Measurements from ENCODE around the gene BBS2. TPM values are rescaled to one million over a fixed set of nuclear protein-coding genes. Genes with fewer than 3 reads are reported as not detected.

BBS2 gene
- total and polyA plus RNA-seq, 2 of the 13 experiments (the other 11 are each of a cell fraction or from before 2014, with no cell fraction given): 59.7 to 68.3 TPM

DNA sequence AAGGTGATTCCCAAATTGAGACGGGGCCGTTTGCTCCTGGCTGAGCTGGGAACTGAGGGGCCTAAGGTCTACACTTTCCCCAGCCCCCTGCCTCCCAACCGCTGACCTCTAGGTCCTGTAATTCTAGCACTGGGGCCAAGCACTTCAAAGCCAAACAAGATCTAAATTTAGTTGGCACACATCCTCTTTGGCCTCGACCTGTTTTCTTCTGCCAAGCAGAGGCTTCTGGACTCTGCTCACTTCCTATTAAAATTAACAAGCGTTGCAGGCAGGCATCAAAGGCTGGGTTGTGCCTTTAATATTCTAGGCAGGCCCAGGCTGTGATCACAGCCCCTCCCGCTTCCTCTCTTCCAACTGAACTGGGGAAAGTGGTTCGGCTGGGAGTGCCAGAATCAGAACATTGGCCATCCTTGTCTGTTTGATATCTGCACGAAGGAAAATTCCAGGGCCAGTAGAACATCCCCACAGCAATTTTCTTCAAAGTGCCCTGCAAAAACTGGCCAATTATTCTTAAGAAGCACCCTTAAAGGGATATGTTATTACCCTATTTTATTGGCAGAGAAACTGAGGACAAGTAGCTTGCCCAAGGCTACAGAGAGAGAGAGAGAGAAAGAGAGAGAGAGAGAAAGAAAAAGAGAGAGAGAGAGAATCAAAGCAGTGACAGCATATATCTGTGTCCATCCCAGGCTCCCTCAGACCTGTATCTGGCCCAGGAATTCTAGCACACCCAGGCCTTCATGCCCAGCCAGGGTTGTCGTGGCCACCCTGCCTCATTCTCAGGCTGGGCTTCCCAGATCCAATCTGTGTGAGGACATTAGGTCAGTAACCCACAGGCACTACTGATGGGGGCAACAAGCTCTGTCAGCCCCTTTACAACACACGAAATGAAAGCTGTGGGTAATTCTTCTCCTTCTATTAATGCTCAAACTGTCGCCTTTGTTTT lies 32.2 kb upstream of the BBS2 start (continued):
- TF ChIP-seq, protein P1, sequence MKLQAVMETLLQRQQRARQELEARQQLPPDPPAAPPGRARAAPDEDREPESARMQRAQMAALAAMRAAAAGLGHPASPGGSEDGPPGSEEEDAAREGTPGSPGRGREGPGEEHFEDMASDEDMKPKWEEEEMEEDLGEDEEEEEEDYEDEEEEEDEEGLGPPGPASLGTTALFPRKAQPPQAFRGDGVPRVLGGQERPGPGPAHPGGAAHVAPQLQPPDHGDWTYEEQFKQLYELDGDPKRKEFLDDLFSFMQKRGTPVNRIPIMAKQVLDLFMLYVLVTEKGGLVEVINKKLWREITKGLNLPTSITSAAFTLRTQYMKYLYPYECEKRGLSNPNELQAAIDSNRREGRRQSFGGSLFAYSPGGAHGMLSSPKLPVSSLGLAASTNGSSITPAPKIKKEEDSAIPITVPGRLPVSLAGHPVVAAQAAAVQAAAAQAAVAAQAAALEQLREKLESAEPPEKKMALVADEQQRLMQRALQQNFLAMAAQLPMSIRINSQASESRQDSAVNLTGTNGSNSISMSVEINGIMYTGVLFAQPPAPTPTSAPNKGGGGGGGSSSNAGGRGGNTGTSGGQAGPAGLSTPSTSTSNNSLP (IDR thresholded peaks at IDR 0.05; ENCODE audit: low read depth, low read length): peak; percentile 84
- TF ChIP-seq ZNF674 (CRISPR knock-in tag; IDR thresholded peaks at IDR 0.05; ENCODE audit: low read depth) (no peak), RFXAP (CRISPR knock-in tag; IDR thresholded peaks at IDR 0.05; ENCODE audit: borderline replicate concordance) (no peak), ZSCAN22 (CRISPR knock-in tag; IDR thresholded peaks at IDR 0.05) (no peak), RAD21 (CRISPR knock-in tag; IDR thresholded peaks at IDR 0.05) (no peak), RFX3 (CRISPR knock-in tag; IDR thresholded peaks at IDR 0.05) (no peak), KLF6 (CRISPR knock-in tag; IDR thresholded peaks at IDR 0.05) (no peak), GATA4 (IDR thresholded peaks at IDR 0.05; ENCODE audit: borderline replicate concordance, low read depth) (peak; percentile 78; the same call in 1 of the 2 replicates), ZNF746 (CRISPR knock-in tag; IDR thresholded peaks at IDR 0.05) (no peak)
- TF ChIP-seq, protein P2, sequence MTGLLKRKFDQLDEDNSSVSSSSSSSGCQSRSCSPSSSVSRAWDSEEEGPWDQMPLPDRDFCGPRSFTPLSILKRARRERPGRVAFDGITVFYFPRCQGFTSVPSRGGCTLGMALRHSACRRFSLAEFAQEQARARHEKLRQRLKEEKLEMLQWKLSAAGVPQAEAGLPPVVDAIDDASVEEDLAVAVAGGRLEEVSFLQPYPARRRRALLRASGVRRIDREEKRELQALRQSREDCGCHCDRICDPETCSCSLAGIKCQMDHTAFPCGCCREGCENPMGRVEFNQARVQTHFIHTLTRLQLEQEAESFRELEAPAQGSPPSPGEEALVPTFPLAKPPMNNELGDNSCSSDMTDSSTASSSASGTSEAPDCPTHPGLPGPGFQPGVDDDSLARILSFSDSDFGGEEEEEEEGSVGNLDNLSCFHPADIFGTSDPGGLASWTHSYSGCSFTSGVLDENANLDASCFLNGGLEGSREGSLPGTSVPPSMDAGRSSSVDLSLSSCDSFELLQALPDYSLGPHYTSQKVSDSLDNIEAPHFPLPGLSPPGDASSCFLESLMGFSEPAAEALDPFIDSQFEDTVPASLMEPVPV (CRISPR knock-in tag; IDR thresholded peaks at IDR 0.05): 0 out of 2 replicates have a peak, but pooled peaks have one; percentile 51
- TF ChIP-seq, protein P3, sequence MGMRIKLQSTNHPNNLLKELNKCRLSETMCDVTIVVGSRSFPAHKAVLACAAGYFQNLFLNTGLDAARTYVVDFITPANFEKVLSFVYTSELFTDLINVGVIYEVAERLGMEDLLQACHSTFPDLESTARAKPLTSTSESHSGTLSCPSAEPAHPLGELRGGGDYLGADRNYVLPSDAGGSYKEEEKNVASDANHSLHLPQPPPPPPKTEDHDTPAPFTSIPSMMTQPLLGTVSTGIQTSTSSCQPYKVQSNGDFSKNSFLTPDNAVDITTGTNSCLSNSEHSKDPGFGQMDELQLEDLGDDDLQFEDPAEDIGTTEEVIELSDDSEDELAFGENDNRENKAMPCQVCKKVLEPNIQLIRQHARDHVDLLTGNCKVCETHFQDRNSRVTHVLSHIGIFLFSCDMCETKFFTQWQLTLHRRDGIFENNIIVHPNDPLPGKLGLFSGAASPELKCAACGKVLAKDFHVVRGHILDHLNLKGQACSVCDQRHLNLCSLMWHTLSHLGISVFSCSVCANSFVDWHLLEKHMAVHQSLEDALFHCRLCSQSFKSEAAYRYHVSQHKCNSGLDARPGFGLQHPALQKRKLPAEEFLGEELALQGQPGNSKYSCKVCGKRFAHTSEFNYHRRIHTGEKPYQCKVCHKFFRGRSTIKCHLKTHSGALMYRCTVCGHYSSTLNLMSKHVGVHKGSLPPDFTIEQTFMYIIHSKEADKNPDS (CRISPR knock-in tag; IDR thresholded peaks at IDR 0.05): no peak
- TF ChIP-seq, protein P4, sequence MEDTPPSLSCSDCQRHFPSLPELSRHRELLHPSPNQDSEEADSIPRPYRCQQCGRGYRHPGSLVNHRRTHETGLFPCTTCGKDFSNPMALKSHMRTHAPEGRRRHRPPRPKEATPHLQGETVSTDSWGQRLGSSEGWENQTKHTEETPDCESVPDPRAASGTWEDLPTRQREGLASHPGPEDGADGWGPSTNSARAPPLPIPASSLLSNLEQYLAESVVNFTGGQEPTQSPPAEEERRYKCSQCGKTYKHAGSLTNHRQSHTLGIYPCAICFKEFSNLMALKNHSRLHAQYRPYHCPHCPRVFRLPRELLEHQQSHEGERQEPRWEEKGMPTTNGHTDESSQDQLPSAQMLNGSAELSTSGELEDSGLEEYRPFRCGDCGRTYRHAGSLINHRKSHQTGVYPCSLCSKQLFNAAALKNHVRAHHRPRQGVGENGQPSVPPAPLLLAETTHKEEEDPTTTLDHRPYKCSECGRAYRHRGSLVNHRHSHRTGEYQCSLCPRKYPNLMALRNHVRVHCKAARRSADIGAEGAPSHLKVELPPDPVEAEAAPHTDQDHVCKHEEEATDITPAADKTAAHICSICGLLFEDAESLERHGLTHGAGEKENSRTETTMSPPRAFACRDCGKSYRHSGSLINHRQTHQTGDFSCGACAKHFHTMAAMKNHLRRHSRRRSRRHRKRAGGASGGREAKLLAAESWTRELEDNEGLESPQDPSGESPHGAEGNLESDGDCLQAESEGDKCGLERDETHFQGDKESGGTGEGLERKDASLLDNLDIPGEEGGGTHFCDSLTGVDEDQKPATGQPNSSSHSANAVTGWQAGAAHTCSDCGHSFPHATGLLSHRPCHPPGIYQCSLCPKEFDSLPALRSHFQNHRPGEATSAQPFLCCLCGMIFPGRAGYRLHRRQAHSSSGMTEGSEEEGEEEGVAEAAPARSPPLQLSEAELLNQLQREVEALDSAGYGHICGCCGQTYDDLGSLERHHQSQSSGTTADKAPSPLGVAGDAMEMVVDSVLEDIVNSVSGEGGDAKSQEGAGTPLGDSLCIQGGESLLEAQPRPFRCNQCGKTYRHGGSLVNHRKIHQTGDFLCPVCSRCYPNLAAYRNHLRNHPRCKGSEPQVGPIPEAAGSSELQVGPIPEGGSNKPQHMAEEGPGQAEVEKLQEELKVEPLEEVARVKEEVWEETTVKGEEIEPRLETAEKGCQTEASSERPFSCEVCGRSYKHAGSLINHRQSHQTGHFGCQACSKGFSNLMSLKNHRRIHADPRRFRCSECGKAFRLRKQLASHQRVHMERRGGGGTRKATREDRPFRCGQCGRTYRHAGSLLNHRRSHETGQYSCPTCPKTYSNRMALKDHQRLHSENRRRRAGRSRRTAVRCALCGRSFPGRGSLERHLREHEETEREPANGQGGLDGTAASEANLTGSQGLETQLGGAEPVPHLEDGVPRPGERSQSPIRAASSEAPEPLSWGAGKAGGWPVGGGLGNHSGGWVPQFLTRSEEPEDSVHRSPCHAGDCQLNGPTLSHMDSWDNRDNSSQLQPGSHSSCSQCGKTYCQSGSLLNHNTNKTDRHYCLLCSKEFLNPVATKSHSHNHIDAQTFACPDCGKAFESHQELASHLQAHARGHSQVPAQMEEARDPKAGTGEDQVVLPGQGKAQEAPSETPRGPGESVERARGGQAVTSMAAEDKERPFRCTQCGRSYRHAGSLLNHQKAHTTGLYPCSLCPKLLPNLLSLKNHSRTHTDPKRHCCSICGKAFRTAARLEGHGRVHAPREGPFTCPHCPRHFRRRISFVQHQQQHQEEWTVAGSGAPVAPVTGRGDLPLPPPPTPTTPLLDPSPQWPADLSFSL (CRISPR knock-in tag; IDR thresholded peaks at IDR 0.05): no peak
- TF ChIP-seq, protein P5, sequence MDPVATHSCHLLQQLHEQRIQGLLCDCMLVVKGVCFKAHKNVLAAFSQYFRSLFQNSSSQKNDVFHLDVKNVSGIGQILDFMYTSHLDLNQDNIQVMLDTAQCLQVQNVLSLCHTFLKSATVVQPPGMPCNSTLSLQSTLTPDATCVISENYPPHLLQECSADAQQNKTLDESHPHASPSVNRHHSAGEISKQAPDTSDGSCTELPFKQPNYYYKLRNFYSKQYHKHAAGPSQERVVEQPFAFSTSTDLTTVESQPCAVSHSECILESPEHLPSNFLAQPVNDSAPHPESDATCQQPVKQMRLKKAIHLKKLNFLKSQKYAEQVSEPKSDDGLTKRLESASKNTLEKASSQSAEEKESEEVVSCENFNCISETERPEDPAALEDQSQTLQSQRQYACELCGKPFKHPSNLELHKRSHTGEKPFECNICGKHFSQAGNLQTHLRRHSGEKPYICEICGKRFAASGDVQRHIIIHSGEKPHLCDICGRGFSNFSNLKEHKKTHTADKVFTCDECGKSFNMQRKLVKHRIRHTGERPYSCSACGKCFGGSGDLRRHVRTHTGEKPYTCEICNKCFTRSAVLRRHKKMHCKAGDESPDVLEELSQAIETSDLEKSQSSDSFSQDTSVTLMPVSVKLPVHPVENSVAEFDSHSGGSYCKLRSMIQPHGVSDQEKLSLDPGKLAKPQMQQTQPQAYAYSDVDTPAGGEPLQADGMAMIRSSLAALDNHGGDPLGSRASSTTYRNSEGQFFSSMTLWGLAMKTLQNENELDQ (CRISPR knock-in tag; IDR thresholded peaks at IDR 0.05; ENCODE audit: borderline replicate concordance): no peak

Data from HepG2 (cell line).